WTC11 (cell line): ENCODE results near the gene TMEM115. TPM values are rescaled to one million over a fixed set of nuclear protein-coding genes. Genes with fewer than 3 reads are reported as not detected.

ENCODE experiments used
- ATAC-seq: fragments of 200-7000 bp; cut with Tn5 transposase; 2 replicates; pipeline ENCODE4 v1.10.0; 2021; ENCODE audit warnings: mild to moderate bottlenecking, moderate library complexity
- CTCF ChIA-PET: fragments of 300-600 bp; sonication (Branson Sonifier 250); formaldehyde crosslinking; loops from one replicate; lab custom pipeline; 2021; ENCODE audit warnings: antibody characterized with exemption; lab: Charles Lee
- POLR2A ChIA-PET: fragments of 350-600 bp; sonication (Branson Sonifier 250); formaldehyde crosslinking; loops from one replicate; lab custom pipeline; 2021; ENCODE audit warnings: antibody characterized with exemption; lab: Charles Lee
- DNase-seq: peaks from one replicate; pipeline ENCODE4 v3.0.0; 2021; ENCODE audit warnings: low spot score
- H3K27ac Mint-ChIP-seq: 2 replicates; pipeline ENCODE4 v1.8.0; 2021; ENCODE audit warnings: mixed read lengths
- H3K27me3 Mint-ChIP-seq: 2 replicates; pipeline ENCODE4 v1.8.0; 2021; ENCODE audit warnings: low read depth, mild to moderate bottlenecking, moderate library complexity, mixed read lengths
- H3K36me3 Mint-ChIP-seq: 2 replicates; pipeline ENCODE4 v1.8.0; 2021; ENCODE audit warnings: mixed read lengths
- H3K4me1 Mint-ChIP-seq: 2 replicates; pipeline ENCODE4 v1.8.0; 2022; ENCODE audit warnings: mixed read lengths
- H3K4me3 Mint-ChIP-seq: 2 replicates; pipeline ENCODE4 v1.8.0; 2021; ENCODE audit warnings: mild to moderate bottlenecking, moderate library complexity, mixed read lengths
- H3K9me3 Mint-ChIP-seq: 2 replicates; pipeline ENCODE4 v1.8.0; 2021; ENCODE audit warnings: mixed read lengths
- ARID4B ChIP-seq: sonication (generic); formaldehyde crosslinking; IDR thresholded peaks from 2 replicates; pipeline ENCODE4 v1.8.0; 2023; ENCODE audit warnings: missing genetic modification reagents, mild to moderate bottlenecking, borderline replicate concordance
- CREB1 ChIP-seq: sonication (generic); formaldehyde crosslinking; IDR thresholded peaks from 2 replicates; pipeline ENCODE4 v1.8.0; 2023; ENCODE audit warnings: mild to moderate bottlenecking, missing genetic modification reagents
- E2F5 ChIP-seq: sonication (generic); formaldehyde crosslinking; IDR thresholded peaks from 2 replicates; pipeline ENCODE4 v1.8.1; 2022; ENCODE audit warnings: mild to moderate bottlenecking, moderate library complexity, missing genetic modification reagents
- HMGA2 ChIP-seq: fragments of 250-450 bp; sonication (Bioruptor Pico); IDR thresholded peaks from 2 replicates; pipeline ENCODE4 v1.4.0; 2021; ENCODE audit warnings: mild to moderate bottlenecking, moderate library complexity
- MXD4 ChIP-seq: fragments of 250-450 bp; sonication (Bioruptor Pico); IDR thresholded peaks from 2 replicates; pipeline ENCODE4 v1.8.0; 2021; ENCODE audit warnings: mild to moderate bottlenecking, moderate library complexity, borderline replicate concordance
- NFE2L1 ChIP-seq: sonication (generic); formaldehyde crosslinking; IDR thresholded peaks from 2 replicates; pipeline ENCODE4 v1.8.1; 2023; ENCODE audit warnings: missing genetic modification reagents
- PRRX2 ChIP-seq: fragments of 250-450 bp; sonication (Bioruptor Pico); IDR thresholded peaks from 2 replicates; pipeline ENCODE4 v1.8.0; 2021; ENCODE audit warnings: mild to moderate bottlenecking
- SMAD3 ChIP-seq: sonication (generic); formaldehyde crosslinking; IDR thresholded peaks from 2 replicates; pipeline ENCODE4 v1.8.0; 2022; ENCODE audit warnings: missing genetic modification reagents, mild to moderate bottlenecking, borderline replicate concordance
- TCF7 ChIP-seq: sonication (generic); formaldehyde crosslinking; IDR thresholded peaks from 2 replicates; pipeline ENCODE4 v1.8.0; 2022; ENCODE audit warnings: mild to moderate bottlenecking, low read depth, missing genetic modification reagents, moderate library complexity
- TEAD1 ChIP-seq: sonication (generic); formaldehyde crosslinking; IDR thresholded peaks from 2 replicates; pipeline ENCODE4 v1.8.0; 2022; ENCODE audit warnings: mild to moderate bottlenecking, missing genetic modification reagents
- ZBTB43 ChIP-seq: sonication (generic); formaldehyde crosslinking; IDR thresholded peaks from 2 replicates; pipeline ENCODE4 v1.8.1; 2023; ENCODE audit warnings: mild to moderate bottlenecking, missing genetic modification reagents
- ZMAT4 ChIP-seq: fragments of 250-450 bp; sonication (Bioruptor Pico); IDR thresholded peaks from 2 replicates; pipeline ENCODE4 v1.9.0; 2021; ENCODE audit warnings: mild to moderate bottlenecking
- ZNF219 ChIP-seq: sonication (generic); formaldehyde crosslinking; IDR thresholded peaks from 2 replicates; pipeline ENCODE4 v1.8.0; 2023; ENCODE audit warnings: missing genetic modification reagents, mild to moderate bottlenecking, borderline replicate concordance
- ZNF232 ChIP-seq: sonication (generic); formaldehyde crosslinking; IDR thresholded peaks from 2 replicates; pipeline ENCODE4 v1.8.0; 2022; ENCODE audit warnings: mild to moderate bottlenecking, missing genetic modification reagents
- ZNF532 ChIP-seq: fragments of 250-450 bp; sonication (Bioruptor Pico); IDR thresholded peaks from 2 replicates; pipeline ENCODE4 v1.9.0; 2021; ENCODE audit warnings: mild to moderate bottlenecking, borderline replicate concordance
- total RNA-seq: library from RNA; stranded (reverse); gene quantifications from 3 replicates; pipeline ENCODE4 v1.2.3, GENCODE V29; 2021
- TF ChIP-seq, protein P1 (sequence below): sonication (generic); formaldehyde crosslinking; IDR thresholded peaks from 2 replicates; pipeline ENCODE4 v1.8.0; 2022; ENCODE audit warnings: mild to moderate bottlenecking, missing genetic modification reagents
- TF ChIP-seq, protein P2 (sequence below): sonication (generic); formaldehyde crosslinking; IDR thresholded peaks from 2 replicates; pipeline ENCODE4 v1.8.1; 2022; ENCODE audit warnings: mild to moderate bottlenecking, missing genetic modification reagents, moderate library complexity, borderline replicate concordance

Gene TMEM115
- total RNA-seq, 1 experiment from 2014 or later: 30.0 TPM

- TF ChIP-seq, protein P1, sequence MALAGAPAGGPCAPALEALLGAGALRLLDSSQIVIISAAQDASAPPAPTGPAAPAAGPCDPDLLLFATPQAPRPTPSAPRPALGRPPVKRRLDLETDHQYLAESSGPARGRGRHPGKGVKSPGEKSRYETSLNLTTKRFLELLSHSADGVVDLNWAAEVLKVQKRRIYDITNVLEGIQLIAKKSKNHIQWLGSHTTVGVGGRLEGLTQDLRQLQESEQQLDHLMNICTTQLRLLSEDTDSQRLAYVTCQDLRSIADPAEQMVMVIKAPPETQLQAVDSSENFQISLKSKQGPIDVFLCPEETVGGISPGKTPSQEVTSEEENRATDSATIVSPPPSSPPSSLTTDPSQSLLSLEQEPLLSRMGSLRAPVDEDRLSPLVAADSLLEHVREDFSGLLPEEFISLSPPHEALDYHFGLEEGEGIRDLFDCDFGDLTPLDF (CRISPR knock-in tag): no peak
- TF ChIP-seq HMGA2 (CRISPR knock-in tag): no peak
- TF ChIP-seq ZMAT4 (CRISPR knock-in tag): no peak
- TF ChIP-seq ZNF232 (CRISPR knock-in tag): no peak
- no peak for TF ChIP-seq TCF7 (CRISPR knock-in tag)
- no peak for TF ChIP-seq CREB1
- no peak for TF ChIP-seq ZBTB43 (CRISPR knock-in tag)
- no peak for TF ChIP-seq SMAD3 (CRISPR knock-in tag)
Observed at GRCh38 chr3:50380405-50381085, 21.2 kb upstream of the TMEM115 start (continued).

DNA sequence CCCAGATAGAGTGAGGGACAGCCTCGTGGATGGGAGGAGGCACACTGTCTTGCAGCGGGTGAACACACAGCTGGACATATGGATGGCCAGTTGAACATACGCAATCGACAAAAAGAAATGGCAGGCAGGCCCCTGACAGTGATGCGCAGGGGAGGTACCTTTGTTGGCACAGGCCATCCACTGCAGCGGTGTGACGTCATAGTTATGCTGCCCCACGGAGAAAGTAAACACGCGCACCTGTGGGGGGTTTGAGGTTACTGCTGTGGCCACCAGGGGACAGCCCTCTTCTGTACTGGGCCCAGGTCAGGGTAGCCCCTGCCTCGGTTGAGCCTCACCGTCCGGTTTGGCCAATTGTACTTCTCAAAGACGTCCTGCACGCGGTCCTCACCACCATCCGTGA, 19.4 kb upstream of the TMEM115 start:
- Mint-ChIP-seq H3K27me3 (no peaks in the 10 kb centered on the region), H3K4me1 (peaks cover 8% of the 10 kb centered on the region), H3K27ac (no peak overlapping the region), H3K9me3 (no peaks in the 10 kb centered on the region), H3K4me3 (no peak overlapping the region), H3K36me3 (no peaks in the 10 kb centered on the region)
- TF ChIP-seq NFE2L1 (CRISPR knock-in tag) (no peak), PRRX2 (CRISPR knock-in tag) (no peak), ZNF219 (no peak), ZBTB43 (CRISPR knock-in tag) (no peak), ARID4B (no peak), TEAD1 (CRISPR knock-in tag) (no peak), E2F5 (CRISPR knock-in tag) (no peak), ZNF532 (no peak), HMGA2 (CRISPR knock-in tag) (no peak), MXD4 (CRISPR knock-in tag) (no peak)
- TF ChIP-seq, protein P2, sequence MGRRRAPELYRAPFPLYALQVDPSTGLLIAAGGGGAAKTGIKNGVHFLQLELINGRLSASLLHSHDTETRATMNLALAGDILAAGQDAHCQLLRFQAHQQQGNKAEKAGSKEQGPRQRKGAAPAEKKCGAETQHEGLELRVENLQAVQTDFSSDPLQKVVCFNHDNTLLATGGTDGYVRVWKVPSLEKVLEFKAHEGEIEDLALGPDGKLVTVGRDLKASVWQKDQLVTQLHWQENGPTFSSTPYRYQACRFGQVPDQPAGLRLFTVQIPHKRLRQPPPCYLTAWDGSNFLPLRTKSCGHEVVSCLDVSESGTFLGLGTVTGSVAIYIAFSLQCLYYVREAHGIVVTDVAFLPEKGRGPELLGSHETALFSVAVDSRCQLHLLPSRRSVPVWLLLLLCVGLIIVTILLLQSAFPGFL: no peak
- ChIA-PET CTCF (no interaction called here), POLR2A (no interaction called here)
- DNase-seq: no peak
- no peak for ATAC-seq
